Mesenchymal stem cell (in vitro differentiated cells and primary cell): ENCODE measurements around the gene CNTNAP2.

Source experiments
- DNase-seq: peaks from one replicate; pipeline ENCODE4 v3.0.0-alpha.2; 2013
- H2AFZ ChIP-seq: one replicate; pipeline ENCODE4 v1.6.1; 2013; ENCODE audit warnings: low read depth, mild to moderate bottlenecking, control low read depth, inconsistent platforms, low read length, moderate library complexity
- H2AK5ac ChIP-seq: 2 replicates; pipeline ENCODE4 v1.6.1; 2013; ENCODE audit warnings: low read length, moderate library complexity, mild to moderate bottlenecking, inconsistent platforms; ENCODE audit not compliant: severe bottlenecking
- H2BK120ac ChIP-seq: one replicate; pipeline ENCODE4 v1.6.1; 2013; ENCODE audit warnings: low read depth, mild to moderate bottlenecking, inconsistent platforms, low read length, moderate library complexity
- H2BK12ac ChIP-seq, 2 experiments: one replicate each; pipeline ENCODE4 v1.6.1; 2013; ENCODE audit warnings: inconsistent platforms in 2 of 2, low read length in 2 of 2, mild to moderate bottlenecking in 2 of 2, moderate library complexity in 2 of 2, control low read depth in 1 of 2
- H2BK15ac ChIP-seq: one replicate; pipeline ENCODE4 v1.6.1; 2013; ENCODE audit warnings: mild to moderate bottlenecking, low read depth, inconsistent platforms; ENCODE audit not compliant: poor library complexity, severe bottlenecking
- H2BK5ac ChIP-seq: 2 replicates; pipeline ENCODE4 v1.6.1; 2013; ENCODE audit warnings: low read depth, mild to moderate bottlenecking, low read length, control low read depth, inconsistent platforms; ENCODE audit not compliant: poor library complexity, severe bottlenecking
- H3K14ac ChIP-seq, 2 experiments: one replicate each; pipeline ENCODE4 v1.6.1; 2013; ENCODE audit warnings: inconsistent platforms in 2 of 2, low read length in 2 of 2, control low read depth in 1 of 2, mild to moderate bottlenecking in 1 of 2, moderate library complexity in 1 of 2
- H3K18ac ChIP-seq, 2 experiments: one replicate each; pipeline ENCODE4 v1.6.1; 2013; ENCODE audit warnings: inconsistent platforms in 2 of 2, low read length in 2 of 2, control low read depth in 1 of 2, low read depth in 1 of 2, mild to moderate bottlenecking in 1 of 2
- H3K23ac ChIP-seq, 2 experiments: one replicate each; pipeline ENCODE4 v1.6.1; 2013; ENCODE audit warnings: inconsistent platforms in 2 of 2, low read length in 2 of 2, mild to moderate bottlenecking in 2 of 2, moderate library complexity in 2 of 2, control low read depth in 1 of 2
- H3K27ac ChIP-seq: 2 replicates; pipeline ENCODE4 v1.5.1; 2013; ENCODE audit warnings: mild to moderate bottlenecking, moderate library complexity, low read length, control low read depth, inconsistent platforms; ENCODE audit not compliant: poor library complexity, severe bottlenecking
- H3K27me3 ChIP-seq, 2 experiments: 2 replicates each; pipeline versions ENCODE4 v1.6.1 to v1.7.0; 2013; ENCODE audit warnings: low read length in 2 of 2, mild to moderate bottlenecking in 2 of 2, moderate library complexity in 2 of 2, control low read depth in 1 of 2, inconsistent platforms in 1 of 2; ENCODE audit not compliant: control insufficient read depth in 1 of 2, insufficient read depth in 1 of 2
- H3K36me3 ChIP-seq, 2 experiments: 2 replicates each; pipeline versions ENCODE4 v1.6.1 to v1.7.0; 2013; ENCODE audit warnings: low read length in 2 of 2, control low read depth in 1 of 2, inconsistent platforms in 1 of 2, low read depth in 1 of 2, mild to moderate bottlenecking in 1 of 2; ENCODE audit not compliant: insufficient read depth in 2 of 2, control insufficient read depth in 1 of 2
- H3K4ac ChIP-seq, 2 experiments: one replicate each; pipeline ENCODE4 v1.6.1; 2013; ENCODE audit warnings: inconsistent platforms in 2 of 2, low read length in 2 of 2, mild to moderate bottlenecking in 2 of 2, moderate library complexity in 2 of 2, control low read depth in 1 of 2, low read depth in 1 of 2
- H3K4me1 ChIP-seq: 2 replicates; pipeline ENCODE4 v1.6.1; 2013; ENCODE audit warnings: low read depth, low read length, control low read depth; ENCODE audit not compliant: control insufficient read depth, insufficient read depth
- H3K4me2 ChIP-seq: 2 replicates; pipeline ENCODE4 v1.6.1; 2013; ENCODE audit warnings: low read length, mild to moderate bottlenecking, inconsistent platforms; ENCODE audit not compliant: poor library complexity, severe bottlenecking
- H3K4me3 ChIP-seq, 2 experiments: 2 replicates each; pipeline versions ENCODE4 v1.5.1 to v1.7.0; 2013; ENCODE audit warnings: low read length in 2 of 2, mild to moderate bottlenecking in 2 of 2, control low read depth in 1 of 2, low read depth in 1 of 2; ENCODE audit not compliant: insufficient read depth in 1 of 2
- H3K79me1 ChIP-seq: replicated peaks from 2 replicates; pipeline ENCODE4 v1.6.1; 2013; ENCODE audit warnings: mild to moderate bottlenecking, control low read depth, low read length, inconsistent platforms; ENCODE audit not compliant: poor library complexity, severe bottlenecking
- H3K9ac ChIP-seq: 2 replicates; pipeline ENCODE4 v1.7.0; 2013; ENCODE audit warnings: mild to moderate bottlenecking, low read length, moderate library complexity
- H3K9me3 ChIP-seq: 2 replicates; pipeline ENCODE4 v1.7.0; 2013; ENCODE audit warnings: mild to moderate bottlenecking, low read length; ENCODE audit not compliant: control insufficient read depth
- H4K8ac ChIP-seq: one replicate; pipeline ENCODE4 v1.6.1; 2013; ENCODE audit warnings: inconsistent platforms, mild to moderate bottlenecking, low read length, moderate library complexity
- H4K91ac ChIP-seq: one replicate; pipeline ENCODE4 v1.6.1; 2013; ENCODE audit warnings: mild to moderate bottlenecking, low read length, inconsistent platforms
- WGBS: methylation state at CpG from one replicate; pipeline ENCODE4 v1.1.7; 2013; ENCODE audit warnings: mixed read lengths; 5-methylcytosine and 5-hydroxymethylcytosine counted together

CNTNAP2 gene

GRCh38 chr7:146982482-146982881 lies 865.9 kb downstream of the CNTNAP2 start:
- Histone ChIP-seq H3K9me3 (peaks cover 6% of the 10 kb centered on the region), H3K9ac (no peak overlapping the region), H3K27me3 (no peaks in the 10 kb centered on the region), H4K8ac (no peak overlapping the region), H3K18ac (no peak overlapping the region), H2AK5ac (no peak overlapping the region), H4K91ac (no peak overlapping the region), H3K27ac (no peak overlapping the region), H2BK120ac (no peak overlapping the region), H2AFZ (no peak overlapping the region), H3K14ac (no peak overlapping the region), H3K4me1 (no peaks in the 10 kb centered on the region), H2BK5ac (no peak overlapping the region), H3K4ac (no peak overlapping the region), H2BK15ac (no peak overlapping the region), H3K36me3 (no peaks in the 10 kb centered on the region), H3K23ac (no peak overlapping the region), H3K79me1 (no peaks in the 10 kb centered on the region), H3K4me3 (no peak overlapping the region), H3K4me2 (no peak overlapping the region), H2BK12ac (no peak overlapping the region)
- no peak for DNase-seq
- WGBS: 67% methylated on average over 2 of the region's 2 CpGs

- Histone ChIP-seq H3K27ac (no peak overlapping the region), H2BK12ac (no peak overlapping the region), H2AK5ac (no peak overlapping the region), H2AFZ (no peak overlapping the region), H3K9me3 (peaks cover 10% of the 10 kb centered on the region), H4K8ac (no peak overlapping the region), H3K36me3 (no peaks in the 10 kb centered on the region), H3K9ac (no peak overlapping the region), H3K4me1 (no peaks in the 10 kb centered on the region), H3K4ac (no peak overlapping the region), H3K18ac (no peak overlapping the region), H2BK5ac (no peak overlapping the region), H3K14ac (no peak overlapping the region), H3K23ac (no peak overlapping the region), H3K27me3 (no peaks in the 10 kb centered on the region), H3K4me3 (no peak overlapping the region), H4K91ac (no peak overlapping the region), H3K79me1 (no peaks in the 10 kb centered on the region), H2BK120ac (no peak overlapping the region), H3K4me2 (no peak overlapping the region), H2BK15ac (no peak overlapping the region)
- no peak for DNase-seq
- 69% methylated on average over 5 of the region's 5 CpGs for WGBS
Observed at GRCh38 chr7:146991596-146991995, 875.0 kb downstream of the CNTNAP2 start.

- H2BK5ac ChIP-seq: no peak overlapping the region
- H3K27me3 ChIP-seq: no peaks in the 10 kb centered on the region
- no peak overlapping the region for H2BK120ac ChIP-seq
- H2BK12ac ChIP-seq: no peak overlapping the region
- no peak overlapping the region for H2BK15ac ChIP-seq
- H2AK5ac ChIP-seq: no peak overlapping the region
- no peak overlapping the region for H3K23ac ChIP-seq
- WGBS: 80% methylated on average over 1 of the region's 1 CpG
- no peak overlapping the region for H3K4me3 ChIP-seq
- H3K9me3 ChIP-seq: peaks cover 13% of the 10 kb centered on the region
- no peaks in the 10 kb centered on the region for H3K36me3 ChIP-seq
- no peaks in the 10 kb centered on the region for H3K4me1 ChIP-seq
- no peak overlapping the region for H3K18ac ChIP-seq
- no peak overlapping the region for H3K27ac ChIP-seq
- H3K4ac ChIP-seq: no peak overlapping the region
- no peak overlapping the region for H4K91ac ChIP-seq
- no peak overlapping the region for H3K4me2 ChIP-seq
- no peak overlapping the region for H2AFZ ChIP-seq
- no peak overlapping the region for H4K8ac ChIP-seq
- no peak overlapping the region for H3K9ac ChIP-seq
- no peaks in the 10 kb centered on the region for H3K79me1 ChIP-seq
- no peak for DNase-seq
- H3K14ac ChIP-seq: no peak overlapping the region
Observed at GRCh38 chr7:146993764-146994163, 877.2 kb downstream of the CNTNAP2 start.

GRCh38 chr7:147008530-147008929 lies 891.9 kb downstream of the CNTNAP2 start:
- Histone ChIP-seq H2BK5ac (no peak overlapping the region), H3K9me3 (no peaks in the 10 kb centered on the region), H4K91ac (no peak overlapping the region), H2AK5ac (no peak overlapping the region), H3K14ac (no peak overlapping the region), H3K27me3 (no peaks in the 10 kb centered on the region), H2BK12ac (no peak overlapping the region), H3K27ac (no peak overlapping the region), H3K36me3 (no peaks in the 10 kb centered on the region), H3K9ac (no peak overlapping the region), H2BK15ac (no peak overlapping the region), H2AFZ (no peak overlapping the region), H2BK120ac (no peak overlapping the region), H3K4ac (no peak overlapping the region), H4K8ac (no peak overlapping the region), H3K18ac (no peak overlapping the region), H3K79me1 (no peaks in the 10 kb centered on the region), H3K4me1 (no peaks in the 10 kb centered on the region), H3K4me3 (no peak overlapping the region), H3K4me2 (no peak overlapping the region), H3K23ac (no peak overlapping the region)
- DNase-seq: no peak
- WGBS: 91% methylated on average over 3 of the region's 6 CpGs
